Measurements from ENCODE around the gene SORL1.

Gene SORL1

GRCh38 chr11:121486054-121486453 lies 33.9 kb downstream of the SORL1 start:
- H3K9me3 ChIP-seq (ENCODE audit: insufficient read depth, low read length, severe bottlenecking): no peaks in the 10 kb centered on the region
- H3K27me3 ChIP-seq (ENCODE audit: insufficient read depth, low read length, poor library complexity): no peaks in the 10 kb centered on the region
- H3K4me1 ChIP-seq (ENCODE audit: insufficient read depth, low read length): peaks cover 33% of the 10 kb centered on the region
- no peak for TF ChIP-seq EZH2 (IDR thresholded peaks at IDR 0.05; ENCODE audit: borderline replicate concordance, low read depth, low read length, severe bottlenecking)
- TF ChIP-seq, protein P1, sequence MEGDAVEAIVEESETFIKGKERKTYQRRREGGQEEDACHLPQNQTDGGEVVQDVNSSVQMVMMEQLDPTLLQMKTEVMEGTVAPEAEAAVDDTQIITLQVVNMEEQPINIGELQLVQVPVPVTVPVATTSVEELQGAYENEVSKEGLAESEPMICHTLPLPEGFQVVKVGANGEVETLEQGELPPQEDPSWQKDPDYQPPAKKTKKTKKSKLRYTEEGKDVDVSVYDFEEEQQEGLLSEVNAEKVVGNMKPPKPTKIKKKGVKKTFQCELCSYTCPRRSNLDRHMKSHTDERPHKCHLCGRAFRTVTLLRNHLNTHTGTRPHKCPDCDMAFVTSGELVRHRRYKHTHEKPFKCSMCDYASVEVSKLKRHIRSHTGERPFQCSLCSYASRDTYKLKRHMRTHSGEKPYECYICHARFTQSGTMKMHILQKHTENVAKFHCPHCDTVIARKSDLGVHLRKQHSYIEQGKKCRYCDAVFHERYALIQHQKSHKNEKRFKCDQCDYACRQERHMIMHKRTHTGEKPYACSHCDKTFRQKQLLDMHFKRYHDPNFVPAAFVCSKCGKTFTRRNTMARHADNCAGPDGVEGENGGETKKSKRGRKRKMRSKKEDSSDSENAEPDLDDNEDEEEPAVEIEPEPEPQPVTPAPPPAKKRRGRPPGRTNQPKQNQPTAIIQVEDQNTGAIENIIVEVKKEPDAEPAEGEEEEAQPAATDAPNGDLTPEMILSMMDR (IDR thresholded peaks at IDR 0.05; ENCODE audit: borderline replicate concordance, extremely low read depth, low read length, poor library complexity, severe bottlenecking): no peak
- H4K20me1 ChIP-seq (ENCODE audit: insufficient read depth, low read length): no peaks in the 10 kb centered on the region
- peaks cover 46% of the 10 kb centered on the region for H3K36me3 ChIP-seq (ENCODE audit: insufficient read depth, low read length)
- H3K4me3 ChIP-seq (ENCODE audit: low read depth in 1 of 2, low read length in 2 of 2): no peak overlapping the region
- H3K27ac ChIP-seq (ENCODE audit: low read length): 0 out of 2 replicates have a peak overlapping the region, but pooled peaks have one; percentile 19
- DNase-seq (no peak), ATAC-seq (ENCODE audit: insufficient read depth, low read depth) (no peak)
- peaks cover 17% of the 10 kb centered on the region for H3K79me2 ChIP-seq (ENCODE audit: insufficient read depth, low read length)
- no peak overlapping the region for H2AFZ ChIP-seq (ENCODE audit: low read depth, low read length)
- H3K4me2 ChIP-seq (ENCODE audit: insufficient read depth, low read length): no peak overlapping the region
- no peak overlapping the region for H3K9ac ChIP-seq (ENCODE audit: low read depth, low read length)

DNA sequence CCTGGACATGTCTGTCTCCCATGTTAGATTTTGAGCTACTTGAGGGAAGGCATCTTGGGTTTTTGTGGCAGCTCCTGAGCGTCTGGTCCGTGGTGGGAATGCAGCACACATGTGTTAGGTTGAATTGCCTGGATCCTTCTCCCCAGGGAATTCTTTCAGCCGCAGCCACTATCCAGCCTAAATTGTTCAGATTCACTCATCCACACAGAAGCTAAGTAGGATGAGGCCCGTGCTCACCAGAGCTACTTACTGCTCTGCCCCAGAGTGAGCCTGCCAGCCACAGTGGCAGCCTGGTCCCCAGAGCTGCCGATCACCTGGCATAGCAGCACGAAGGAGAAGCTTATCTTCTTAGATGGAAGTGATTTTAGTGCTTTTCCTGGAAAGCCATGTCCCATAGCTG lies 35.1 kb downstream of the SORL1 start:
- Histone ChIP-seq H3K4me3 (ENCODE audit: low read depth in 1 of 2, low read length in 2 of 2) (no peak overlapping the region), H3K4me2 (ENCODE audit: insufficient read depth, low read length) (no peak overlapping the region), H2AFZ (ENCODE audit: low read depth, low read length) (no peak overlapping the region), H4K20me1 (ENCODE audit: insufficient read depth, low read length) (no peaks in the 10 kb centered on the region), H3K4me1 (ENCODE audit: insufficient read depth, low read length) (peaks cover 21% of the 10 kb centered on the region), H3K79me2 (ENCODE audit: insufficient read depth, low read length) (peaks cover 17% of the 10 kb centered on the region), H3K9me3 (ENCODE audit: insufficient read depth, low read length, severe bottlenecking) (no peaks in the 10 kb centered on the region), H3K9ac (ENCODE audit: low read depth, low read length) (no peak overlapping the region), H3K27me3 (ENCODE audit: insufficient read depth, low read length, poor library complexity) (no peaks in the 10 kb centered on the region), H3K36me3 (ENCODE audit: insufficient read depth, low read length) (peaks cover 53% of the 10 kb centered on the region), H3K27ac (ENCODE audit: low read length) (no peak overlapping the region; the same call in 1 of the 2 replicates)
- no peak for TF ChIP-seq EZH2 (IDR thresholded peaks at IDR 0.05; ENCODE audit: borderline replicate concordance, low read depth, low read length, severe bottlenecking)
- TF ChIP-seq, protein P1 (IDR thresholded peaks at IDR 0.05; ENCODE audit: borderline replicate concordance, extremely low read depth, low read length, poor library complexity, severe bottlenecking): no peak
- no peak for ATAC-seq (ENCODE audit: insufficient read depth, low read depth)
- no peak for DNase-seq

DNA sequence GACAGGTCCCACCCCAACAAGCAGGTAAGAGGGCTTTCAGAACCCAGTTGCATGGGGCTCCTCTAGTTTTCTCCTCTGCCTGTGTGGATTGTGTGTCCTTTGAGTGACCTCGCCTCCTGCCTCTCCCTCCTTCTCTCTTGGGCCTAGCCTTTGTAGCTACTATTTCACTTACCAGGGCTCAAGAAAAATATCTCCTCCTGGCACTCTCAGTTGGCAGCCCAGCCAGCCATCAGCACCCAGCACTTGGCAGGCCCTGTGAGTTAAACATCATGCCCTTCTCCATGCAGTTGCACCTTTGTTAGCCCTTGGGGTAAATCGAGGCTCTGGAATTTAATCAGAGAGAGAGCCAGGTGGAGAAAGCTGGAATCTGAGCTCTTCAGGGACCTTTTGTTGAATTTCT lies 36.1 kb downstream of the SORL1 start:
- Histone ChIP-seq H3K4me3 (ENCODE audit: low read depth in 1 of 2, low read length in 2 of 2) (no peak overlapping the region), H3K9ac (ENCODE audit: low read depth, low read length) (no peak overlapping the region), H3K4me1 (ENCODE audit: insufficient read depth, low read length) (peaks cover 11% of the 10 kb centered on the region), H3K27me3 (ENCODE audit: insufficient read depth, low read length, poor library complexity) (no peaks in the 10 kb centered on the region), H3K36me3 (ENCODE audit: insufficient read depth, low read length) (peaks cover 53% of the 10 kb centered on the region), H3K27ac (ENCODE audit: low read length) (no peak overlapping the region), H4K20me1 (ENCODE audit: insufficient read depth, low read length) (no peaks in the 10 kb centered on the region), H3K9me3 (ENCODE audit: insufficient read depth, low read length, severe bottlenecking) (no peaks in the 10 kb centered on the region), H3K4me2 (ENCODE audit: insufficient read depth, low read length) (no peak overlapping the region), H2AFZ (ENCODE audit: low read depth, low read length) (no peak overlapping the region), H3K79me2 (ENCODE audit: insufficient read depth, low read length) (peaks cover 15% of the 10 kb centered on the region)
- no peak for ATAC-seq (ENCODE audit: insufficient read depth, low read depth)
- TF ChIP-seq EZH2 (IDR thresholded peaks at IDR 0.05; ENCODE audit: borderline replicate concordance, low read depth, low read length, severe bottlenecking): no peak
- TF ChIP-seq, protein P1 (IDR thresholded peaks at IDR 0.05; ENCODE audit: borderline replicate concordance, extremely low read depth, low read length, poor library complexity, severe bottlenecking): no peak
- DNase-seq: no peak

DNA sequence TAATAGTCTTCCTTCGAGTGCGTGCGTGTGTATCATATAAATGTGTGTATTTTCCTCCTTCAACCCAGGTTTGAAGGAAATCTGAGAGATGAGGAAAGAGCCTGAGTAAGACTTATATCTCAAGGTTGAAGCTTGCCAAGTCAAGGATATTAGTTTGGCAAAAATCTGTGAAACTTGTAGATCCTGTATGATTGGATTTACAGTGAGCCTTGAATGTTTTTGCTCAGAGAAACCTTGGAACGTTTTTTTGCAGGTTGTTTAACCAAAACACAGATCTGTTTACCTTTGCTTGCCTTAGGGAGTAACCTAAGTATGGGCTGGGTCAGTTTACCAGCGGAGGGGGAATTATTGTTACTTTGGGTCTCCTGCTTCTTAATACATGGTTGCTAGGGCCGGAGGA lies 36.5 kb downstream of the SORL1 start:
- Histone ChIP-seq H3K9me3 (ENCODE audit: insufficient read depth, low read length, severe bottlenecking) (no peaks in the 10 kb centered on the region), H3K27me3 (ENCODE audit: insufficient read depth, low read length, poor library complexity) (no peaks in the 10 kb centered on the region), H2AFZ (ENCODE audit: low read depth, low read length) (no peak overlapping the region), H3K36me3 (ENCODE audit: insufficient read depth, low read length) (peaks cover 53% of the 10 kb centered on the region), H3K9ac (ENCODE audit: low read depth, low read length) (no peak overlapping the region), H3K27ac (ENCODE audit: low read length) (no peak overlapping the region), H4K20me1 (ENCODE audit: insufficient read depth, low read length) (no peaks in the 10 kb centered on the region), H3K79me2 (ENCODE audit: insufficient read depth, low read length) (peaks cover 11% of the 10 kb centered on the region), H3K4me2 (ENCODE audit: insufficient read depth, low read length) (no peak overlapping the region), H3K4me3 (ENCODE audit: low read depth in 1 of 2, low read length in 2 of 2) (no peak overlapping the region), H3K4me1 (ENCODE audit: insufficient read depth, low read length) (peaks cover 7% of the 10 kb centered on the region)
- DNase-seq (no peak), ATAC-seq (ENCODE audit: insufficient read depth, low read depth) (no peak)
- TF ChIP-seq, protein P1 (IDR thresholded peaks at IDR 0.05; ENCODE audit: borderline replicate concordance, extremely low read depth, low read length, poor library complexity, severe bottlenecking): no peak
- no peak for TF ChIP-seq EZH2 (IDR thresholded peaks at IDR 0.05; ENCODE audit: borderline replicate concordance, low read depth, low read length, severe bottlenecking)
